Measurements from ENCODE around the gene DTWD2.
"Not testable (repeated sequence)": the region's sequence is repeated elsewhere in the genome, so short reads cannot be mapped to it uniquely, and the experiment has no call there.

DTWD2 gene

DNA sequence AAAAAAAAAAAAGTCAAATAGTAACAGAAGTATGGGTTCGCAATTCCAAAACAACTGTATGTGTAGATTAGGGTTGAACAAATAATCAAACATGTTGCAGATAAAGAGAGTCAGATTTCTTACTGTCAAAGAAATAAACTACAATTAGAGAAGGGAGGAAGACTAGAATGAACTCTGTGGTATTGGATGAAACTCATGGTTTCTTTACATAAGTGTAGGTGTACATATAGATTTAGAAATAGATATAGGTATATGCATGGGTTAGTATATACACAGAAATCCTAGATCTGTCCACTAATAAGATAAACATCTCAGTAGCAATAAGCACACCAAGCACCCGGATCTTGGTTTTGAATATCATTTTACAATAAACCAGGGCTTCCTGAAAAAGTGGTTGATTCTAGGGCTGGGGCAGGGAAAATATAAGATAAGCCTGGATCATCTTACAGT lies 21.3 kb downstream of the DTWD2 start:
- TF ChIP-seq EZH2phosphoT487 (IDR thresholded peaks at IDR 0.05; ENCODE audit: borderline replicate concordance), result no peak
- TF ChIP-seq, protein P1, sequence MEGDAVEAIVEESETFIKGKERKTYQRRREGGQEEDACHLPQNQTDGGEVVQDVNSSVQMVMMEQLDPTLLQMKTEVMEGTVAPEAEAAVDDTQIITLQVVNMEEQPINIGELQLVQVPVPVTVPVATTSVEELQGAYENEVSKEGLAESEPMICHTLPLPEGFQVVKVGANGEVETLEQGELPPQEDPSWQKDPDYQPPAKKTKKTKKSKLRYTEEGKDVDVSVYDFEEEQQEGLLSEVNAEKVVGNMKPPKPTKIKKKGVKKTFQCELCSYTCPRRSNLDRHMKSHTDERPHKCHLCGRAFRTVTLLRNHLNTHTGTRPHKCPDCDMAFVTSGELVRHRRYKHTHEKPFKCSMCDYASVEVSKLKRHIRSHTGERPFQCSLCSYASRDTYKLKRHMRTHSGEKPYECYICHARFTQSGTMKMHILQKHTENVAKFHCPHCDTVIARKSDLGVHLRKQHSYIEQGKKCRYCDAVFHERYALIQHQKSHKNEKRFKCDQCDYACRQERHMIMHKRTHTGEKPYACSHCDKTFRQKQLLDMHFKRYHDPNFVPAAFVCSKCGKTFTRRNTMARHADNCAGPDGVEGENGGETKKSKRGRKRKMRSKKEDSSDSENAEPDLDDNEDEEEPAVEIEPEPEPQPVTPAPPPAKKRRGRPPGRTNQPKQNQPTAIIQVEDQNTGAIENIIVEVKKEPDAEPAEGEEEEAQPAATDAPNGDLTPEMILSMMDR (conservative IDR thresholded peaks at IDR 0.05; ENCODE audit: low read length), result no peak
- Histone ChIP-seq H3K4me2 (ENCODE audit: low read depth, low read length, poor library complexity, severe bottlenecking) (no peak overlapping the region), H3K9me2 (replicated peaks; ENCODE audit: low read depth, low read length) (no peaks in the 10 kb centered on the region), H3K4me3 (ENCODE audit: low read length, poor library complexity, severe bottlenecking) (no peak overlapping the region), H3K36me3 (ENCODE audit: insufficient read depth, low read length) (no peaks in the 10 kb centered on the region), H4K20me1 (ENCODE audit: insufficient read depth, low read length, poor library complexity, severe bottlenecking) (no peaks in the 10 kb centered on the region), H3K9ac (ENCODE audit: low read depth, low read length, poor library complexity, severe bottlenecking) (no peak overlapping the region), H3K27me3 (ENCODE audit: insufficient read depth, low read length, poor library complexity, severe bottlenecking) (no peaks in the 10 kb centered on the region), H3K4me1 (ENCODE audit: insufficient read depth, low read length, poor library complexity, severe bottlenecking) (no peaks in the 10 kb centered on the region), H2AFZ (ENCODE audit: low read length) (no peak overlapping the region), H3K9me3 (ENCODE audit: insufficient read depth, low read depth, low read length) (no peaks in the 10 kb centered on the region), H3K79me2 (ENCODE audit: insufficient read depth, low read length) (no peaks in the 10 kb centered on the region), H3F3A (ENCODE audit: low read depth) (no peaks in the 10 kb centered on the region)

DNA sequence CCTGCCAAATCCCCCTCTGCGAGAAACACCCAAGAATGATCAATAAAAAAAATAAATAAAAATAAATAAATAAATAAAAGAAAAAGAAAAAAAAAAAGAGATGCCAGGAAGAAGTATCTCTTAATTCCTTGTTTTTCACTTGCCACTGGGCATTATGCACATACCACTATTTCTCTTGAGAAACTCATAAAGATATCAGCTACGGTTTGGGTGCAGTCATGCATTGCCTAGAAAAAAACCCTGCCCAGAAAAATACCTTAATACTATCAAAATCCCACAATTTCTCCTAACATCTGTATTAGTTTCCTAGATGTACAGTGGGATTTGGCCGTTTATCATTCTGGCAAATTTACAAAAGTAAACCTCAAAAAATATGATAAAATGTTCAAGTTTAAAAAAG lies 22.5 kb downstream of the DTWD2 start:
- Histone ChIP-seq H3K9me3 (ENCODE audit: insufficient read depth, low read depth, low read length) (no peaks in the 10 kb centered on the region), H3K4me1 (ENCODE audit: insufficient read depth, low read length, poor library complexity, severe bottlenecking) (no peaks in the 10 kb centered on the region), H3K27me3 (ENCODE audit: insufficient read depth, low read length, poor library complexity, severe bottlenecking) (no peaks in the 10 kb centered on the region), H3K4me3 (ENCODE audit: low read length, poor library complexity, severe bottlenecking) (no peak overlapping the region), H3K9ac (ENCODE audit: low read depth, low read length, poor library complexity, severe bottlenecking) (no peak overlapping the region), H2AFZ (ENCODE audit: low read length) (no peak overlapping the region), H3K4me2 (ENCODE audit: low read depth, low read length, poor library complexity, severe bottlenecking) (no peak overlapping the region), H3K79me2 (ENCODE audit: insufficient read depth, low read length) (no peaks in the 10 kb centered on the region), H3K36me3 (ENCODE audit: insufficient read depth, low read length) (no peaks in the 10 kb centered on the region), H3K9me2 (replicated peaks; ENCODE audit: low read depth, low read length) (no peaks in the 10 kb centered on the region), H4K20me1 (ENCODE audit: insufficient read depth, low read length, poor library complexity, severe bottlenecking) (no peaks in the 10 kb centered on the region), H3F3A (ENCODE audit: low read depth) (no peaks in the 10 kb centered on the region)
- no peak for TF ChIP-seq EZH2phosphoT487 (IDR thresholded peaks at IDR 0.05; ENCODE audit: borderline replicate concordance)
- TF ChIP-seq, protein P1 (conservative IDR thresholded peaks at IDR 0.05; ENCODE audit: low read length), result no peak

DNA sequence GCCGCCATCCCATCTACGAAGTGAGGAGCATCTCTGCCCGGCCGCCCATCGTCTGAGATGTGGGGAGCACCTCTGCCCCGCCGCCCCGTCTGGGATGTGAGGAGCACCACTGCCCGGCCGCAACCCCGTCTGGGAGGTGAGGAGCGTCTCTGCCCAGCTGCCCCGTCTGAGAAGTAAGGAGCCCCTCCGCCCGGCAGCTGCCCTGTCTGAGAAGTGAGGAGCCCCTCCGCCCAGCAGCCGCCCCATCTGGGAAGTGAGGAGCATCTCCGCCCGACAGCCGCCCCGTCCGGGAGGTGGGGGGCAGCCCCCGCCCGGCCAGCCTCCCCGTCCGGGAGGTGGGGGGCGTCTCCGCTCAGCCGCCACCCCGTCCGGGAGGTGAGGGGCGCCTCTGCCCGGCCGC lies 23.4 kb downstream of the DTWD2 start:
- H3K9me2 ChIP-seq (replicated peaks; ENCODE audit: low read depth, low read length); H3K27me3 ChIP-seq (ENCODE audit: insufficient read depth, low read length, poor library complexity, severe bottlenecking); H2AFZ ChIP-seq (ENCODE audit: low read length); H3K4me3 ChIP-seq (ENCODE audit: low read length, poor library complexity, severe bottlenecking); H3K36me3 ChIP-seq (ENCODE audit: insufficient read depth, low read length); H3F3A ChIP-seq (ENCODE audit: low read depth); H3K9ac ChIP-seq (ENCODE audit: low read depth, low read length, poor library complexity, severe bottlenecking); H4K20me1 ChIP-seq (ENCODE audit: insufficient read depth, low read length, poor library complexity, severe bottlenecking); H3K9me3 ChIP-seq (ENCODE audit: insufficient read depth, low read depth, low read length); H3K79me2 ChIP-seq (ENCODE audit: insufficient read depth, low read length); H3K4me2 ChIP-seq (ENCODE audit: low read depth, low read length, poor library complexity, severe bottlenecking); H3K4me1 ChIP-seq (ENCODE audit: insufficient read depth, low read length, poor library complexity, severe bottlenecking): not testable (repeated sequence)

DNA sequence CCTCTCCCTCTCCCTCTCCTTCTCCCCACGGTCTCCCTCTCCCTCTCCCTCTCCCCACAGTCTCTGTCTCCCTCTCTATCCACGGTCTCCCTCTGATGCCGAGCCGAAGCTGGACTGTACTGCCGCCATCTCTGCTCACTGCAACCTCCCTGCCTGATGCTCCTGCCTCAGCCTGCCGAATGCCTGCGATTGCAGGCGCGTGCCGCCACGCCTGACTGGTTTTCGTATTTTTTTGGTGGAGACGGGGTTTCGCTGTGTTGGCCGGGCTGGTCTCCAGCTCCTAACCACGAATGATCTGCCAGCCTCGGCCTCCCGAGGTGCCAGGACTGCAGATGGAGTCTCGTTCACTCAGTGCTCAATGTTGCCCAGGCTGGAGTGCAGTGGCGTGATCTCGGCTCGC lies 24.0 kb downstream of the DTWD2 start:
- H3K27me3 ChIP-seq (ENCODE audit: insufficient read depth, low read length, poor library complexity, severe bottlenecking); H3K36me3 ChIP-seq (ENCODE audit: insufficient read depth, low read length); H3K9ac ChIP-seq (ENCODE audit: low read depth, low read length, poor library complexity, severe bottlenecking); H3K4me1 ChIP-seq (ENCODE audit: insufficient read depth, low read length, poor library complexity, severe bottlenecking); H3K4me2 ChIP-seq (ENCODE audit: low read depth, low read length, poor library complexity, severe bottlenecking); H2AFZ ChIP-seq (ENCODE audit: low read length); H4K20me1 ChIP-seq (ENCODE audit: insufficient read depth, low read length, poor library complexity, severe bottlenecking); H3K4me3 ChIP-seq (ENCODE audit: low read length, poor library complexity, severe bottlenecking); H3F3A ChIP-seq (ENCODE audit: low read depth); H3K9me3 ChIP-seq (ENCODE audit: insufficient read depth, low read depth, low read length); H3K79me2 ChIP-seq (ENCODE audit: insufficient read depth, low read length); H3K9me2 ChIP-seq (replicated peaks; ENCODE audit: low read depth, low read length): not testable (repeated sequence)
